Sigmoid colon (tissue), 4 donors: ENCODE measurements around the gene GALP.

Experiments
- POLR2A ChIP-seq, 2 donors: fragments of 450-650 bp; IDR thresholded peaks; one replicate each; pipeline ENCODE4 v1.6.1; 2016; ENCODE audit warnings: antibody characterized with exemption in 2 of 2, mild to moderate bottlenecking in 2 of 2, moderate library complexity in 2 of 2
- POLR2AphosphoS5 ChIP-seq, 4 donors: sonication (generic); formaldehyde crosslinking; IDR thresholded peaks; one replicate each; pipeline ENCODE4 v1.6.1; 2017; ENCODE audit warnings: antibody characterized with exemption in 4 of 4
- TF ChIP-seq, protein P1 (sequence below), 4 experiments: fragments of 450-650 bp in 3 of 4; fragments of 200-600 bp in 1 of 4; IDR thresholded peaks; one replicate each; pipeline ENCODE4 v1.5.1; 2016 to 2019; ENCODE audit warnings: antibody characterized with exemption in 4 of 4, mild to moderate bottlenecking in 3 of 4, moderate library complexity in 2 of 4

DNA sequence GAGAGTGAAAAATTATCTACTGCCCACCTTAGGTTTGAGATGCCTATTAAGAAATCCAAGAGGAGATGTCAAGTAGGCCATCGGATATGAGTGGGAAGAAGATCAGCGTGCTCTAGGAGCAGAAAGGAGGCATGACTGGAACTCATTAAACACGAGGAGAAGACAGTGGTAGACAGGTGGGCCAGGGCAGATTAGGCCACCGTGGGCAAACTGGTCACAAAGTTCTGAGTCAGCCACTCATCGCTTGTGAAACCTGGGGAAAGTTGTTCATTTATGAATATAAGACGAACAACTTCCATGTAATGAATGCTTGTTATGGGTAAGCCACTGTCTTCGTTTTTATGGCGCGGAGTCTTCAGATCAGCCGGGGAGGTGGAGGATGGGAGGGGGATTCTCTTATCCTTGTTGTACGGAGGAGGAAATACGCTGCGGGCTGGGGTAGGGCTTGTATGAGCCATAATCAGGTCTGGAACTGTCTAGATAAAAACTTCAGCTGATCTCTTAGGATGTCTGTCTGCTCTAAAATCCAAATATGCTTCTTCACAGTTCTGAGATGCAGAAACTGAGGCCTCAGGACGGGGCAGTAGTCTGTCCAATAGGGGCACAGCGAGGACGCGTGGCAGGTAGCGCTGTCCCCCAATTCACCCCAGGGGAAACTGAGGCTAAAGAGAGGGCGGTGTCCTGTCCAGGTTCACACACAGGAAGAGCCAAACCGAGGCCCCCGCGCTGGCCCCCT lies 35.8 kb upstream of the GALP start:
- TF ChIP-seq POLR2AphosphoS5 (IDR thresholded peaks at IDR 0.05) (no peak), POLR2A (IDR thresholded peaks at IDR 0.05) (no peak)
- TF ChIP-seq, protein P1, sequence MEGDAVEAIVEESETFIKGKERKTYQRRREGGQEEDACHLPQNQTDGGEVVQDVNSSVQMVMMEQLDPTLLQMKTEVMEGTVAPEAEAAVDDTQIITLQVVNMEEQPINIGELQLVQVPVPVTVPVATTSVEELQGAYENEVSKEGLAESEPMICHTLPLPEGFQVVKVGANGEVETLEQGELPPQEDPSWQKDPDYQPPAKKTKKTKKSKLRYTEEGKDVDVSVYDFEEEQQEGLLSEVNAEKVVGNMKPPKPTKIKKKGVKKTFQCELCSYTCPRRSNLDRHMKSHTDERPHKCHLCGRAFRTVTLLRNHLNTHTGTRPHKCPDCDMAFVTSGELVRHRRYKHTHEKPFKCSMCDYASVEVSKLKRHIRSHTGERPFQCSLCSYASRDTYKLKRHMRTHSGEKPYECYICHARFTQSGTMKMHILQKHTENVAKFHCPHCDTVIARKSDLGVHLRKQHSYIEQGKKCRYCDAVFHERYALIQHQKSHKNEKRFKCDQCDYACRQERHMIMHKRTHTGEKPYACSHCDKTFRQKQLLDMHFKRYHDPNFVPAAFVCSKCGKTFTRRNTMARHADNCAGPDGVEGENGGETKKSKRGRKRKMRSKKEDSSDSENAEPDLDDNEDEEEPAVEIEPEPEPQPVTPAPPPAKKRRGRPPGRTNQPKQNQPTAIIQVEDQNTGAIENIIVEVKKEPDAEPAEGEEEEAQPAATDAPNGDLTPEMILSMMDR (IDR thresholded peaks at IDR 0.05): no peak
